KG1 (cell line): ENCODE measurements around the gene DLG2.
A peak's percentile ranks its signal among the peaks of the same experiment; 100 is the strongest.

Source experiments
- DNase-seq: peaks from one replicate; lab custom pipeline; 2025; lab: John Stamatoyannopoulos, UW

DLG2 gene

DNA sequence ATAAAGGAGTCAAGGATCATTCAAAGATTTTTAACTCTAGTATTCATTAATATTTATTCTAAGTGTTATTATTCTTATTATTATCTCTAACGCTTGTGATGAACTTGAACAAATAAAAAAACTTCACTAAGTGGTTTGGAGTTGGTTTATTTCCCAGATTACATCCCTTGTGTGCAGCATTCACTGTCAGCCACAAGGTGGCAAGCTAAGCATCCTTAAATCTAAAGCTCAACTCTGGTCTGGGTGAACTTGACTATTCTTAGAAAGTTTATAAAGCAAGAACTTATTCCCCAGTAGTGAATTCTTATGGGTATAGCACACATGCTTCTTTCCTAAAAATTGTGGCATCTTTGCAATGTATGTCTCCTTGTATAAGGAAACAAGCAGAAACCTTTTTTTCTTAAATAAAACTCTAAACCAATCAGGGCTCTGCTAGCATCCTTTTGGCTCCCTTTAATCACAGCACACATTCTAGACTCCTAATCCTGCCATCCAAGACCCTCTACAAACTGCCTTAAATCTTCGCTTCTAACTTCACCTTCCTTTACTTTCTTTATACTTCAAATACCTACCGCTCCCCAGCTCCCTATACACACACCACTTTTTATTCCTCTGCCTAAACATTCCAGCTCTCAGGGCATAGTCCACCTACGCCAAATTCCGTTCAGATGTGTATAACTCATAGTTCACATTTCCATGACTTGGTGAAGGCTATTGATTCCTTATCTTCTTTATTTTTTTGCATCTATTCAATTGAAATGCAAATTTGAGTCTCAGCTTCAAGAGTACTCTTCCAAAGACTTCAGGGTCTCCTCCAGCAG lies 1068.8 kb downstream of the DLG2 start:
- DNase-seq: peak; percentile 51

- DNase-seq: no peak
These were observed 1074.4 kb downstream of the DLG2 start for GRCh38 chr11:84552791-84553190.

- DNase-seq: no peak
These were observed 1077.9 kb downstream of the DLG2 start for GRCh38 chr11:84549217-84549616.

DNA sequence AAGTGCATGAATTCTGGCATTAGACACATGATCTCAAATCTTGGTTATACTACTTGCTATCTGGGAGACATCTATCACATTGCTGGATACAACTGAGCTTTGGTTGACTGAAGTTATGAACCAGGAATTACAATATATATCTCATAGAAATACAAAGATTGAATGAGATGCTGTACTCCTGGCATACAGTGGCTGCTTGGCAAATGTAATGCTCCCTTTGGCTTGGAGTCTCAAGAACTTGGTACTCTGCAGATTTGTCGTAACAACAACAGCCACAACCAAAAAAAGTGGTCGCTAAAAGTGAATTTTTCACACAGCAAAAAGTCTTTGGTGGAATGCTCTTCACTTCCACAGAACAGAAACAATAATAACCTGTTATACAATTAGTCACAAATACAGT lies 1082.6 kb downstream of the DLG2 start:
- no peak for DNase-seq

GRCh38 chr11:84543367-84544159 lies 1083.6 kb downstream of the DLG2 start:
- DNase-seq: no peak

GRCh38 chr11:84541731-84542340 lies 1085.3 kb downstream of the DLG2 start:
- no peak for DNase-seq

GRCh38 chr11:84536456-84536855 lies 1090.7 kb downstream of the DLG2 start:
- no peak for DNase-seq

- no peak for DNase-seq
These were observed 1094.8 kb downstream of the DLG2 start for GRCh38 chr11:84532364-84532763.

- DNase-seq: no peak
These were observed 1100.9 kb downstream of the DLG2 start for GRCh38 chr11:84526250-84526649.

GRCh38 chr11:84524422-84525051 lies 1102.6 kb downstream of the DLG2 start:
- DNase-seq: no peak

DNA sequence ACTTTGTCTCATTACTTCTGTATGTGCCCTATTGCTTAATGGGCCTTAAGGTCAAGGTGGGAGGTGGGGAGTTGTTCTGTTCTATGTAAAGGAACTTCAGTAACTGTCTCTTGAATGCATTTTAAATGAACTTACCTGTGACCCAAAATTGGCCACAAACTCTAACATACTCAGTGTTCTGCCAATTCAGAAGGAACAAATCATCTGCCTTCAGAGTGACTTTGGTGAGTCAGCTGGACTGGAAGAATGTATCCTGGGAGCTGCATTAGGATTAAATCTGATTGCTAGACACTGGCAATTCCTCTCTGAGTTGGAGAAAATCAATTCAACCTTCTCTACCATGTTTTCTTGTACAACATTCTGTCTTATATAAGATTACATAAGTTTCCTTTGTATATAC lies 1104.8 kb downstream of the DLG2 start:
- DNase-seq: no peak

DNA sequence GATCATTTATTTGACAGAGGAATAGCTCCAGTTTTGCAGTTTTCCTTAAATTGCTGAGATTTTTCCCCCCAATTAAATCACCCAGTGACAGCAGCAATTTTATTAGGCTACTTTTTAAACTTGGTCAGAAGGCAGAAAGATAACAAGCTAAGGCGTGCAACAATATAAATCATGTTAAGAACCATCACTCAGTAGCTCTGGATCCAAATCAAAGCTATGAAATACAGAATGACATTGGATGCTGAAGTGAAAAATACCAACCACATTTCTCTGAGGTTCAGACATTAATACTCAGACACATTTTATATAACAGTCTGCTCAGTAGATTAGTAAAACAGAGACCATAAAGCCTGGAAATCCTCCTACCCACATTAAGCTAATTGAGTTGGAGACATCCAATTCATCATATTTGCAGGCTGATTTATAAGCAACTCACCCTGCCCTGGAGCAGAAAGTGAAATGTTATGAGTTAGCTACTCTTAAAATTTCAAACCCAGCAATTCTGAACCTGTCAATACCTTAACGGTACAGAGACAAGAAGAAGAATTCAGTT lies 1108.4 kb downstream of the DLG2 start:
- no peak for DNase-seq

GRCh38 chr11:84514436-84514835 lies 1112.7 kb downstream of the DLG2 start:
- DNase-seq: no peak

GRCh38 chr11:84503503-84503902 lies 1123.6 kb downstream of the DLG2 start:
- no peak for DNase-seq

DNA sequence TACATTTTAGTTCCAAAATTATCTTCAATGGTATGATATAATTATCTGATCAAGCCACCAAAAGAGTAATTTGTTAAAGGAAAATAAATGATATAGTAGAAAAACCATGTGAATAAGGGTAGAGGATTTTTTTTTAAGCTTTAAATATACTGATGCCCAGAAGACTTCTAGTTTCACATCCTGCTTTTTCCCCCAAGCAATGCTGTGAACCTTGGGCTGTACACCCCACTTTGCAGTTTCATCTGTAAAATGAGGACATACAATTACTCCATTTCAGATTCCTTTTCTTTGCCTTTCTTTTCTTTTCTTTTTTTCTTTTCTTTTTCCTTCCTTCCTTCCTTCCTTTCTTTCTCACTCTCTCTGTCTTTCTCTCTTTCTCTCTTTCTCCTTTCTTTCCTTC lies 1125.4 kb downstream of the DLG2 start:
- DNase-seq: no peak

- DNase-seq: no peak
These were observed 1129.1 kb downstream of the DLG2 start for GRCh38 chr11:84497981-84498411.

GRCh38 chr11:84497181-84497580 lies 1130.0 kb downstream of the DLG2 start:
- DNase-seq: no peak

GRCh38 chr11:84496122-84496521 lies 1131.0 kb downstream of the DLG2 start:
- no peak for DNase-seq

DNA sequence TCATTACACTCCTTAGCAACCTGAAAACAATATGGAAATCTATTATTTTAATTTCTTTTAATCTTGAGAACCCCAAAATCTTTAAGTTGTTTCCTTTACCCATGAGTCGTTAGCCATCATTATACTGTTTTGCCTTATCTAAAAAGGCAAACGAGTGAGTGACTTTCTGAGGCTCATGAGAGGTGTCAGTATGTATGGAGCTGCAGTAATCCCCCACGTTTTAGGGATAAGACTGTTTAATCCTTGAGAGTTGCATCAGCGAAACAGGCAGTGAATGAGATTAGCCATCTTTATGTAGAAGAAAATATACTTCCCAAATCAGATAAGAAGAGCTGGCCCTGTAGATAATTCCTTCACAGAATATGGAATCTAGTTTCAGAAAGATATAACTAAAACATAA lies 1147.0 kb downstream of the DLG2 start:
- no peak for DNase-seq

DNA sequence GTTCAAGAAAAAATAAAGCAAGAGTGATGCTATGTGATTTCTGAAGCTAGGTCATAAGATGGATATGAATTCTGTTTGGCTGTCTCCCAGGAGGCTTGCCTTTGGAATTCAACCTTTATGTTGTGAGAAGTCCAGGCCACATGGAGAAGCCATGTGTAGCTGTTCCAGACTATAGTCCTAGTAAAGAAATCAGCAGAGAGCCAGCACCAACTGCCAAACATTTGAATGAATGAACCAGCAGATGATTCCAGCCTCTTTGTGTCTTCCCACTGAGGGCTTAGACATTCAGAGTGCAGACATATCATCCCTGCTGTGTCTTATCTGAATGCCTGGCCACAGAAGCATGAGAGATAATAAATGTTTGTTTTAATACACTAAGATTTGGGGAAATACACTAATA lies 1150.6 kb downstream of the DLG2 start:
- no peak for DNase-seq

DNA sequence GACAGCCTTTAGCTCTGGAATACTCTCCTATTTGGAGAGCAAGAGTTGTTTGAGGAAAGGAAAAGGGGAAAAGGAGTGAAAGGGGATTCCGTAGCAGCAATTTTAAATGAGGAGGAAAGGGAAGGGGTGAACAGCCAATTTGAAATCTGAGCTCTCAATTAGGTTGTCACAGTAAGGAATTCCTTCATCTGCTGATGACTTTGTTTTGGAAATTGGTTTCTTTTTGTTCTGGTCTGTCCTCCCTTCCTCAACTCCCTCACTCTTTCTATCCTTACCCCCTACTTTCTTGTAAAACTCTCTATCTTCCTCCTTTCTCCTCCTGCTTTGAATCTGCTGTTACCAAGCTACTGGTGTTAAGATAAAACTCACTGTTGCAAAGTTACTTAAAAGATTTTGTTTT lies 1155.6 kb downstream of the DLG2 start:
- no peak for DNase-seq

DNA sequence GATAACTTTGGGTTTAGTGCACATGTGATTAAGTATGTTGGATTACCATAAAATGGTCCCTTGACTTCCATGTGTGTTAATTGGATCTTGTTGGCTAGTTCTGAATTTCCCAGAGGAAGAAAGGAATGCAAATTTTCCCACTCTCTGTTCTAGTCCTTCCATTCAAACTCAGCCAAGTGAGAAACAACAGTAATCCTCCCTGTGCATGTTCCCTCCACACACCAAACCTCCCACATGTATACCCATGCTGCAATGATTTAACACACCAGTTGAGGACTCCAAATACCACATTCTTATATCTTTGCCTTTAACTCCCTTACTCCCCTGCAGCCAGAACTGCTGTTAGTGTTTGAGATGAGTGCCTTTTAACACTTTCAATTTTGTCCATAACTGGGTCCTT lies 1158.9 kb downstream of the DLG2 start:
- no peak for DNase-seq
